Neural progenitor cell (in vitro differentiated cells): ENCODE data around the gene LRRC8E. TPM values are rescaled to one million over a fixed set of nuclear protein-coding genes. Genes with fewer than 3 reads are reported as not detected.

Experiments
- DNase-seq: peaks from one replicate; pipeline ENCODE4 v3.0.0-alpha.2; 2016; ENCODE audit warnings: low spot score
- H2AFZ ChIP-seq: fragments of 200-600 bp; sonication (generic); replicated peaks from 2 replicates; pipeline ENCODE4 v1.6.1; 2016; ENCODE audit warnings: antibody characterized with exemption
- H3F3A ChIP-seq: fragments of 200-600 bp; sonication (generic); 2 replicates; pipeline ENCODE4 v1.6.1; 2016; ENCODE audit warnings: antibody characterized with exemption, low read depth
- H3K27ac ChIP-seq: fragments of 200-600 bp; sonication (generic); 2 replicates; pipeline ENCODE4 v1.5.1; 2016; ENCODE audit warnings: mild to moderate bottlenecking
- H3K27me3 ChIP-seq: fragments of 200-600 bp; sonication (generic); 2 replicates; pipeline ENCODE4 v1.6.1; 2016; ENCODE audit warnings: mild to moderate bottlenecking, moderate library complexity
- H3K36me3 ChIP-seq: fragments of 200-600 bp; sonication (generic); 2 replicates; pipeline ENCODE4 v1.5.1; 2016
- H3K4me1 ChIP-seq: fragments of 200-600 bp; sonication (generic); 2 replicates; pipeline ENCODE4 v1.6.1; 2016; ENCODE audit warnings: mixed run types
- H3K4me2 ChIP-seq: fragments of 200-600 bp; sonication (generic); 2 replicates; pipeline ENCODE4 v1.6.1; 2016
- H3K4me3 ChIP-seq: fragments of 200-600 bp; sonication (generic); 2 replicates; pipeline ENCODE4 v1.5.1; 2016
- H3K79me2 ChIP-seq: fragments of 200-600 bp; sonication (generic); 2 replicates; pipeline ENCODE4 v1.6.1; 2016; ENCODE audit warnings: low read depth
- H3K9ac ChIP-seq: fragments of 200-600 bp; sonication (generic); 2 replicates; pipeline ENCODE4 v1.6.1; 2016
- H3K9me3 ChIP-seq: fragments of 200-600 bp; sonication (generic); 2 replicates; pipeline ENCODE4 v1.5.1; 2016; ENCODE audit warnings: low read depth
- H4K20me1 ChIP-seq: fragments of 200-600 bp; sonication (generic); 2 replicates; pipeline ENCODE4 v1.6.1; 2016; ENCODE audit warnings: low read depth
- H3K27ac Mint-ChIP-seq: 3 replicates; pipeline ENCODE4 v1.8.0; 2021; ENCODE audit warnings: mixed read lengths
- H3K27me3 Mint-ChIP-seq: 2 replicates; pipeline ENCODE4 v1.8.0; 2022; ENCODE audit warnings: low read depth, mild to moderate bottlenecking, inconsistent platforms, moderate library complexity, mixed read lengths; ENCODE audit not compliant: insufficient read depth
- H3K36me3 Mint-ChIP-seq: 3 replicates; pipeline ENCODE4 v1.8.0; 2021; ENCODE audit warnings: mixed read lengths
- H3K4me1 Mint-ChIP-seq: 3 replicates; pipeline ENCODE4 v1.8.0; 2021; ENCODE audit warnings: mixed read lengths
- H3K4me3 Mint-ChIP-seq: 3 replicates; pipeline ENCODE4 v1.8.0; 2021; ENCODE audit warnings: mild to moderate bottlenecking, moderate library complexity, mixed read lengths
- H3K9me3 Mint-ChIP-seq: 3 replicates; pipeline ENCODE4 v1.8.0; 2020; ENCODE audit warnings: mixed read lengths
- EZH2 ChIP-seq: fragments of 200-600 bp; sonication (generic); IDR thresholded peaks from 2 replicates; pipeline ENCODE4 v1.6.1; 2017; ENCODE audit warnings: antibody characterized with exemption, mild to moderate bottlenecking, moderate library complexity
- EZH2phosphoT487 ChIP-seq: fragments of 200-600 bp; sonication (generic); IDR thresholded peaks from 2 replicates; pipeline ENCODE4 v1.6.1; 2017; ENCODE audit warnings: antibody characterized with exemption
- total RNA-seq: library from RNA; depleted of rRNA; stranded (reverse); fragments of >200 nt; gene quantifications from 2 replicates; pipeline ENCODE4 v1.2.3, GENCODE V29; 2015; ENCODE audit warnings: low replicate concordance
- TF ChIP-seq, protein P1 (sequence below): fragments of 200-600 bp; sonication (generic); IDR thresholded peaks from 2 replicates; pipeline ENCODE4 v1.5.1; 2017; ENCODE audit warnings: antibody characterized with exemption, mild to moderate bottlenecking

Gene LRRC8E
- total RNA-seq, 1 donor from 2014 or later, result 1.2 TPM

DNA sequence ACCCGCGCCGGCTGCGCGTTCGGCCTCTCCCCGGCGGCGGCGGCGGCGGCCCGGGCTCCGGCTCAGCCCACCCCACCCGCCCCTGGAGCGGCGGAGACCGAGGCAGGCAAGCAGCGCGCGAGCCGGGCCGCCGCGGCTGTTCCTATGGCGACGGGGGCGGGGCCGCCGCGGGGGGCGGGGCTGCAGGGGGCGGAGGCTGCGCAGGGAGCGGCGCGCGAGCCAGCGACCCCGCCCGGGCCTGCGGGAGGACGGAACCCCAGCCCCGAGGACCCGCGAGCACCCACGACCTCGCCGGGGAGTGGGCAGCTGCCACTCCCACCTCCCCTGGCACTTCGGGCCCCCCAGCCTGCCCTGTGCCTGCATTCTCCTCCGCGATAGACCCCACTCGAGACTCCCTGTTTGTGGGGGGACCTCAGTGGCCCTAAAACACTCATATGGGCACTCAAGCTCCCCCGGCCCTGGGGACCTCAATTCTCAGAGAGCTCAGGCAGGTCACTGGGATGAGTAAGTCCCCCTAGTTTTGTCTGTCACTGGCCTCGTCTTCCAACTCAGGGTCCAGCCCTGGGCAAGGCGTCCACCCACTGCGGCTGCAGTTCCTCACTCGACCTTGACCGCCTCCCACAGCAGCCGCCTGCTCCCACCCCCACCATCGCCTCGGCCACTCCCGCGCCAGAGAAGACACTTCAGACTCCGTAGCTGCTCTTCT, 37.9 kb downstream of the LRRC8E start, which contains the start of gene CTXN1:
TSS of gene CTXN1 (minus strand) at position 115 of the 706 bp plus-strand sequence. CDS start 597 bp downstream, outside the sequence.
- H3K4me1 ChIP-seq, result peaks cover 4% of the 10 kb centered on the region
- peak within 1 kb of the TSS; percentile 60 for H3K4me3 ChIP-seq
- peak within 1 kb of the TSS; percentile 95 for H3K4me3 Mint-ChIP-seq
- H2AFZ ChIP-seq, result no peak within 1 kb of the TSS
- peaks cover 7% of the 10 kb centered on the region for H3K36me3 Mint-ChIP-seq
- peak; percentile 91 for DNase-seq
- H3K9ac ChIP-seq, result no peak within 1 kb of the TSS
- peak within 1 kb of the TSS; percentile 97 for H3K27ac Mint-ChIP-seq
- H3K4me1 Mint-ChIP-seq, result peaks cover 34% of the 10 kb centered on the region
- no peak within 1 kb of the TSS for H3K27ac ChIP-seq
- peak within 1 kb of the TSS; percentile 84 for H3K4me2 ChIP-seq
- peaks cover 8% of the 10 kb centered on the region for H3K79me2 ChIP-seq
- no peak for TF ChIP-seq EZH2
- TF ChIP-seq EZH2phosphoT487, result no peak
- TF ChIP-seq, protein P1, sequence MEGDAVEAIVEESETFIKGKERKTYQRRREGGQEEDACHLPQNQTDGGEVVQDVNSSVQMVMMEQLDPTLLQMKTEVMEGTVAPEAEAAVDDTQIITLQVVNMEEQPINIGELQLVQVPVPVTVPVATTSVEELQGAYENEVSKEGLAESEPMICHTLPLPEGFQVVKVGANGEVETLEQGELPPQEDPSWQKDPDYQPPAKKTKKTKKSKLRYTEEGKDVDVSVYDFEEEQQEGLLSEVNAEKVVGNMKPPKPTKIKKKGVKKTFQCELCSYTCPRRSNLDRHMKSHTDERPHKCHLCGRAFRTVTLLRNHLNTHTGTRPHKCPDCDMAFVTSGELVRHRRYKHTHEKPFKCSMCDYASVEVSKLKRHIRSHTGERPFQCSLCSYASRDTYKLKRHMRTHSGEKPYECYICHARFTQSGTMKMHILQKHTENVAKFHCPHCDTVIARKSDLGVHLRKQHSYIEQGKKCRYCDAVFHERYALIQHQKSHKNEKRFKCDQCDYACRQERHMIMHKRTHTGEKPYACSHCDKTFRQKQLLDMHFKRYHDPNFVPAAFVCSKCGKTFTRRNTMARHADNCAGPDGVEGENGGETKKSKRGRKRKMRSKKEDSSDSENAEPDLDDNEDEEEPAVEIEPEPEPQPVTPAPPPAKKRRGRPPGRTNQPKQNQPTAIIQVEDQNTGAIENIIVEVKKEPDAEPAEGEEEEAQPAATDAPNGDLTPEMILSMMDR, result no peak
- peaks cover 61% of the 10 kb centered on the region for H4K20me1 ChIP-seq
- H3K9me3 ChIP-seq, result no peaks in the 10 kb centered on the region
- H3F3A ChIP-seq, result peaks cover 45% of the 10 kb centered on the region
- H3K27me3 ChIP-seq, result no peaks in the 10 kb centered on the region
- H3K27me3 Mint-ChIP-seq, result peaks cover 13% of the 10 kb centered on the region
- no peaks in the 10 kb centered on the region for H3K9me3 Mint-ChIP-seq
- no peaks in the 10 kb centered on the region for H3K36me3 ChIP-seq

DNA sequence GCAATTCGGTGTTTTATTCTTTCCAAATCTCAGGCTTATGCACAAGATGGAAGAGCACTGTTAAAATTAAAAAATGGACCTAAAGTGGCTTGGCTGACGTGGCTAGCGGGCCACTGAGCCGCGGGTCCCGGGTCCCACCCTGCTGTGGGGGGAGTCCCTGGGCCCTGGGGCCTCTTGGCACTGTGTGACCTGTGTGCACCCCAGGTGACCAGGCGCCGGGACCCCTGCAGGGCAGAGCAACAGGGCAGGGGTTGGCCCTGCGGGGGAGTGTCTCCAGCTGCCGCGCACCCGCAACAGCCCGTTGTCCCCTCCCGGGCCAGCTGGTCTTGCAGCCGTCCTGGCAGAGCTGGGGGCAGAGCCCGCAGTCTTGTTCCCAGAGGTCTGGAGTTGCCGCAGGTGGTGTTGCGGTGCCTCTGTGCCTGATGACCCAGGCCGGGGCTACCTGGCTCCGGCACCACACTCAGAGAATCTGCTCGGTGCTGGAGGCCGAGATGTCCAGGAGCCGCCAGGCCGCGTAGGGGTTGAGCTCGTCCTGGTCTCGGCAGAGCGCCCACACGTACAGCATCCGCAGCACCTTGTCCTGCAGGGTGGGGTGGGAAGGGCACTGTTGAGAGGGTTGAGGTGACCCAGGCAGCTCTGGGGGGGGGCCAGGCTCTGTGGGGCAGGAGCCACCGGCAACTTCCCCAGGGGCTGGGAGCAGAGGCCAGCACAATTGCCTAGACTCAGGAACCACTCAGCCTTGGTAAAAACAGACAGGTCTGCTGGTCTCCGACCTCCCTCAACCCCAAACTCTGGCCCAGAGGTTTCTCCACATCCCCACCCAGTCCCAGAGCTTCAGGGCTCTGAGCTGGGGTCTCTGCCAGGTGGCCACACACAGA, 38.7 kb downstream of the LRRC8E start:
- no peak overlapping the region for H3K27ac ChIP-seq
- H3K4me1 Mint-ChIP-seq, result peaks cover 28% of the 10 kb centered on the region

DNA sequence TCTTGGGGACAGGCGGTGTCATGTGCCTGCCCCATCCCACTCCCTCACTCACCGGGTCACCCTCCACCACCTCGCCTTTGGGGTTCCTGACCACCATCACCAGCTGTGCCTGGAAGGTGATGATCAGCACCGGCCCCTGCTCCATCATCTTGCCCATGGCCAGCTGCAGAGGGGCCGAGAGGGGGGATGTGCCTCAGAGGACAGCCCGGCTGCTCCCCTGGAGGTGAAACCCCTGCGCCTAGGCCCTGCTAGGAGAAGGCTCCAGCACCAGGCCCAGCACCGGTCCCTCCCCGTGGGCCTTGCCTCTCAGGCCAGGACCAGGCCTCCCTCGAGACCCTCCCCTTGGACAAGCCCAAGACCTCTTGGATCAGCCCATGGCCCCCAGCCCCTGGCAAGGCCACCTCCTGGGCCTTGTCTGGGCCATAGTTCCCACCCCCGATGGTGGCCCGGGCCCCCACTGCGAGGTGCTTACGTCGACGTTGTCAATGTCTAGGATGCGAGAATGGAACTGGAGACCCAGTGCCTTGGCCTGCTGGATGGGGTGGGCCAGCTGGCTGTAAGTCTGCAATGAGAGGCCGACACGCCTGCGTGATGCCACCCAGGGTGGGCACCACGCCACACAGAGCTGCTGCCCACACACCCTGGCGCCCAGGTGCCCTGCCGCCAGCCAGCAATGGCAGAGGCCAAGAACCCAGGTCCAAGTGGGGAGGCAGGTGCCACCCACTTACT, 39.5 kb downstream of the LRRC8E start:
- TF ChIP-seq EZH2, result no peak
- no peak for TF ChIP-seq EZH2phosphoT487
- TF ChIP-seq, protein P1, result no peak
- Histone ChIP-seq H3K4me2 (no peak overlapping the region), H3K27me3 (no peaks in the 10 kb centered on the region), H3K4me3 (no peak overlapping the region), H3F3A (peaks cover 37% of the 10 kb centered on the region), H2AFZ (no peak overlapping the region), H4K20me1 (peaks cover 45% of the 10 kb centered on the region), H3K36me3 (no peaks in the 10 kb centered on the region), H3K9ac (no peak overlapping the region), H3K27ac (no peak overlapping the region), H3K9me3 (no peaks in the 10 kb centered on the region), H3K79me2 (peaks cover 8% of the 10 kb centered on the region), H3K4me1 (no peaks in the 10 kb centered on the region)
- H3K27ac Mint-ChIP-seq, result peak overlapping the region; percentile 20
- DNase-seq, result no peak
- H3K9me3 Mint-ChIP-seq, result no peaks in the 10 kb centered on the region
- H3K4me3 Mint-ChIP-seq, result peak overlapping the region; percentile 80
- peaks cover 12% of the 10 kb centered on the region for H3K27me3 Mint-ChIP-seq
- peaks cover 24% of the 10 kb centered on the region for H3K4me1 Mint-ChIP-seq
- peaks cover 7% of the 10 kb centered on the region for H3K36me3 Mint-ChIP-seq

More for the DNA sequence above, 38.7 kb downstream of the LRRC8E start:
- Mint-ChIP-seq H3K27ac (peak overlapping the region; percentile 87), H3K27me3 (peaks cover 12% of the 10 kb centered on the region), H3K36me3 (peaks cover 7% of the 10 kb centered on the region), H3K4me3 (peak overlapping the region; percentile 89), H3K9me3 (no peaks in the 10 kb centered on the region)
- no peaks in the 10 kb centered on the region for H3K9me3 ChIP-seq
- TF ChIP-seq EZH2 (no peak), EZH2phosphoT487 (no peak)
- TF ChIP-seq, protein P1, result no peak
- DNase-seq, result no peak
- H3K27me3 ChIP-seq, result no peaks in the 10 kb centered on the region
- no peaks in the 10 kb centered on the region for H3K36me3 ChIP-seq
- H3K4me1 ChIP-seq, result no peaks in the 10 kb centered on the region
- H4K20me1 ChIP-seq, result peaks cover 53% of the 10 kb centered on the region
- H3K79me2 ChIP-seq, result peaks cover 8% of the 10 kb centered on the region
- H3K4me2 ChIP-seq, result peak overlapping the region; percentile 77
- H2AFZ ChIP-seq, result no peak overlapping the region
- H3K9ac ChIP-seq, result no peak overlapping the region
- peaks cover 37% of the 10 kb centered on the region for H3F3A ChIP-seq
- H3K4me3 ChIP-seq, result peak overlapping the region; percentile 60
